ENCODE results near the gene ZBTB45.

- TF ChIP-seq NFYB (IDR thresholded peaks at IDR 0.05; ENCODE audit: insufficient read depth, low read depth, low read length) (no peak), KDM1A (IDR thresholded peaks at IDR 0.05; ENCODE audit: borderline replicate concordance) (no peak), ZNF274 (IDR thresholded peaks at IDR 0.05; ENCODE audit: insufficient read depth, insufficient read length) (no peak), LARP7 (IDR thresholded peaks at IDR 0.05) (no peak), EP300 (IDR thresholded peaks at IDR 0.05; ENCODE audit: borderline replicate concordance in 1 of 2, control insufficient read depth in 1 of 2, low read depth in 2 of 2, low read length in 2 of 2) (no peak)
- TF ChIP-seq, protein P1, sequence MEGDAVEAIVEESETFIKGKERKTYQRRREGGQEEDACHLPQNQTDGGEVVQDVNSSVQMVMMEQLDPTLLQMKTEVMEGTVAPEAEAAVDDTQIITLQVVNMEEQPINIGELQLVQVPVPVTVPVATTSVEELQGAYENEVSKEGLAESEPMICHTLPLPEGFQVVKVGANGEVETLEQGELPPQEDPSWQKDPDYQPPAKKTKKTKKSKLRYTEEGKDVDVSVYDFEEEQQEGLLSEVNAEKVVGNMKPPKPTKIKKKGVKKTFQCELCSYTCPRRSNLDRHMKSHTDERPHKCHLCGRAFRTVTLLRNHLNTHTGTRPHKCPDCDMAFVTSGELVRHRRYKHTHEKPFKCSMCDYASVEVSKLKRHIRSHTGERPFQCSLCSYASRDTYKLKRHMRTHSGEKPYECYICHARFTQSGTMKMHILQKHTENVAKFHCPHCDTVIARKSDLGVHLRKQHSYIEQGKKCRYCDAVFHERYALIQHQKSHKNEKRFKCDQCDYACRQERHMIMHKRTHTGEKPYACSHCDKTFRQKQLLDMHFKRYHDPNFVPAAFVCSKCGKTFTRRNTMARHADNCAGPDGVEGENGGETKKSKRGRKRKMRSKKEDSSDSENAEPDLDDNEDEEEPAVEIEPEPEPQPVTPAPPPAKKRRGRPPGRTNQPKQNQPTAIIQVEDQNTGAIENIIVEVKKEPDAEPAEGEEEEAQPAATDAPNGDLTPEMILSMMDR (IDR thresholded peaks at IDR 0.05 in 2 of 3, conservative IDR thresholded peaks at IDR 0.05 in 1 of 3; ENCODE audit: control insufficient read depth in 2 of 3, extremely low read depth in 1 of 3, insufficient read depth in 1 of 3, low read depth in 3 of 3, low read length in 3 of 3), result no peak
Observed at GRCh38 chr19:58480831-58481230, 38.8 kb downstream of the ZBTB45 start.

All from GM12878 (cell line).